Adrenal gland (tissue), 12 donors: Measurements from ENCODE around the gene ACVR2B. TPM values are rescaled to one million over a fixed set of nuclear protein-coding genes. Genes with fewer than 3 reads are reported as not detected.

Experiments used
- DNase-seq, 7 donors: peaks; one replicate each; pipeline ENCODE4 v3.0.0-alpha.2; 2019 to 2020
- H3K27ac ChIP-seq, 5 donors: fragments of 200-600 bp; sonication (generic) in 4 of 5; 1 replicate in 3 of 5; 2 replicates in 2 of 5; pipeline versions ENCODE4 v1.5.1 to v1.8.0; 2016 to 2020; ENCODE audit warnings: mild to moderate bottlenecking in 1 of 5
- H3K27me3 ChIP-seq: fragments of 200-600 bp; 2 replicates; pipeline ENCODE4 v1.8.0; 2021
- H3K36me3 ChIP-seq, 2 donors: fragments of 200-600 bp; replicated peaks in 1 of 2; 1 replicate in 1 of 2; 2 replicates in 1 of 2; pipeline versions ENCODE4 v1.5.1 to v1.8.0; 2018 to 2022
- H3K4me1 ChIP-seq, 2 donors: fragments of 200-600 bp; replicated peaks in 1 of 2; 1 replicate in 1 of 2; 2 replicates in 1 of 2; pipeline versions ENCODE4 v1.5.1 to v1.8.0; 2018 to 2021
- H3K4me3 ChIP-seq, 4 donors: fragments of 200-600 bp; sonication (generic) in 3 of 4; one replicate each; pipeline ENCODE4 v1.5.1; 2016 to 2018
- H3K9me3 ChIP-seq, 3 donors: fragments of 200-600 bp; sonication (generic) in 1 of 3; replicated peaks in 1 of 3; 1 replicate in 2 of 3; 2 replicates in 1 of 3; pipeline versions ENCODE4 v1.5.1 to v1.8.0; 2016 to 2021
- CTCF ChIP-seq, 6 experiments: fragments of 450-650 bp in 4 of 6; fragments of 200-600 bp in 2 of 6; sonication (generic) in 1 of 6; IDR thresholded peaks; 1 replicate in 5 of 6; 2 replicates in 1 of 6; pipeline versions ENCODE4 v1.5.1 to v1.8.0; 2016 to 2021; ENCODE audit warnings: antibody characterized with exemption in 6 of 6, mild to moderate bottlenecking in 2 of 6, moderate library complexity in 1 of 6
- POLR2A ChIP-seq, 2 donors: fragments of 450-650 bp; IDR thresholded peaks; one replicate each; pipeline ENCODE4 v1.6.1; 2017; ENCODE audit warnings: antibody characterized with exemption in 2 of 2, mild to moderate bottlenecking in 2 of 2, moderate library complexity in 1 of 2
- WGBS, 4 donors: extraction: QIAGEN DNeasy Blood & Tissue Kit in 2 of 4; methylation state at CpG; one replicate each; pipeline versions ENCODE4 v1.1.5 to v1.1.7; 2013 to 2017; 5-methylcytosine and 5-hydroxymethylcytosine counted together
- intact Hi-C, 2 donors: fragments of 100-400 bp; cut with DNase I; formaldehyde crosslinking; loops; one replicate each; pipeline versions ENCODE4 v1.14.1 to v1.15.0; 2022 to 2023
- polyA plus RNA-seq, 3 donors: library from polyadenylated mRNA; stranded (reverse); fragments of 200-250 nt in 2 of 3; fragments of 350-450 nt in 1 of 3; fragmentation: Illumina TruSeq in 1 of 3; extraction: RNeasy Lipid Tissue Mini Kit (QIAGEN cat#74804) in 1 of 3; gene quantifications; one replicate each; pipeline ENCODE4 v1.2.3, GENCODE V29; 2013 to 2014
- total RNA-seq, 9 donors: library from RNA; depleted of rRNA in 4 of 9; stranded (reverse); fragments of >200 nt in 4 of 9; fragments of 120-200 nt in 1 of 9; fragmentation: NEBNext Ultra II Directional in 1 of 9; extraction: Animal tissue kit (Norgen Biotek cat#: 25700) in 1 of 9; gene quantifications; one replicate each; pipeline versions ENCODE4 v1.1.0 to v1.2.4, GENCODE V29; 2013 to 2023
- donor health status: healthy with polysubstance abuse.
- donor health status: Bipolar disorder and iron deficiency.
- donor health status: DM: yes; HTN: yes; CAD: no.
- donor health status: DM: no; HTN: no; CAD: no.
- donor health status: DM: no; HTN: no; CAD: no.
- donor health status: DM: yes; HTN: yes; CAD: no.

Gene ACVR2B
- total and polyA plus RNA-seq, 12 donors: 1.8 to 20.2 (median 11.6) TPM

- no peak for DNase-seq
- no peak for TF ChIP-seq CTCF (IDR thresholded peaks at IDR 0.05)
- no peak for TF ChIP-seq POLR2A (IDR thresholded peaks at IDR 0.05)
- H3K4me3 ChIP-seq: no peak overlapping the region
- intact Hi-C loops: no loop called here
- no peaks in the 10 kb centered on the region for H3K27me3 ChIP-seq
- H3K27ac ChIP-seq: no peak overlapping the region
- 67 to 74% (median 72%) methylated on average over 2 of the region's 2 CpGs for WGBS, 4 donors
- H3K9me3 ChIP-seq: no peaks in the 10 kb centered on the region
- peaks cover 14 to 24% of the 10 kb centered on the region in 2 donors for H3K4me1 ChIP-seq
- no peaks in the 10 kb centered on the region for H3K36me3 ChIP-seq
Measured at GRCh38 chr3:38446085-38446686, 7.5 kb upstream of the ACVR2B start.

DNA sequence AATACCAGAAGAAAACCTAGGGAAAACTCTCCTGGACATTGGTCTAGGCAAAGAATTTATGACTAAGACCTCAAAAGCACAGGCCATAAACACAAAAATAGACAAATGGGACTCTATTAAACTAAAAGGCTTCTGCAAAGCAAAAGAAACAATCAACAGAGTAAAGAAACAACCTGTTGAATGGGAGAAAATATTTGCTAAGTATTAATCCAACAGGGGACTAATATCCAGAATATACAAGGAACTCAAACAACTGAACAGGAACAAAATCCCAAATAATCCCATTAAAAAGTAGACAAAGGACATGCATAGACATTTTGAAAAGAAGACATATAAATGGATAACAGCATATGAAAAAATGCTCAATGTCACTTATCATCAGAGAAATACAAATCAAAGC, 6.9 kb upstream of the ACVR2B start:
- Histone ChIP-seq H3K4me3 (no peak overlapping the region), H3K27me3 (no peaks in the 10 kb centered on the region), H3K4me1 (peaks cover 14 to 24% of the 10 kb centered on the region in 2 donors), H3K9me3 (no peaks in the 10 kb centered on the region), H3K27ac (no peak overlapping the region), H3K36me3 (no peaks in the 10 kb centered on the region)
- no peak for DNase-seq
- intact Hi-C loops: no loop called here
- TF ChIP-seq POLR2A (IDR thresholded peaks at IDR 0.05) (no peak), CTCF (IDR thresholded peaks at IDR 0.05) (no peak)

GRCh38 chr3:38450853-38451252, 2.8 kb upstream of the ACVR2B start:
- no peaks in the 10 kb centered on the region for H3K36me3 ChIP-seq
- intact Hi-C loops: no loop called here
- no peak overlapping the region for H3K4me3 ChIP-seq
- H3K27ac ChIP-seq: peak overlapping the region in 1 of 5 donors; percentile 81
- H3K9me3 ChIP-seq: no peaks in the 10 kb centered on the region
- TF ChIP-seq POLR2A (IDR thresholded peaks at IDR 0.05): no peak
- TF ChIP-seq CTCF (IDR thresholded peaks at IDR 0.05): no peak
- H3K4me1 ChIP-seq: peaks cover 12 to 24% of the 10 kb centered on the region in 2 donors
- no peaks in the 10 kb centered on the region for H3K27me3 ChIP-seq
- WGBS, 4 donors: 94 to 100% (median 99%) methylated on average over 3 of the region's 3 CpGs
- no peak for DNase-seq

- DNase-seq: no peak
- H3K4me3 ChIP-seq: peak overlapping the region in 1 of 4 donors; percentile 97
- intact Hi-C loops: no loop called here
- H3K27me3 ChIP-seq: no peaks in the 10 kb centered on the region
- H3K36me3 ChIP-seq: no peaks in the 10 kb centered on the region
- 0 to 1% (median 1%) methylated on average over 12 to 35 of the region's 36 CpGs; no CpG with 5 or more reads in 1 of the 4 donors for WGBS, 4 donors
- H3K27ac ChIP-seq: peak overlapping the region; percentile 24 to 94 (median 90)
- TF ChIP-seq POLR2A (IDR thresholded peaks at IDR 0.05) (no peak), CTCF (IDR thresholded peaks at IDR 0.05) (no peak)
- H3K9me3 ChIP-seq: no peaks in the 10 kb centered on the region
- H3K4me1 ChIP-seq: peaks cover 37 to 54% of the 10 kb centered on the region in 2 donors
Measured at GRCh38 chr3:38453913-38454177, 155 bp downstream of the ACVR2B start.
